ENCODE results near the gene GBA2.

The GBA2 gene

GRCh38 chr9:35725362-35725761 is 23.7 kb downstream of the GBA2 start:
- TF ChIP-seq POLR2A (IDR thresholded peaks at IDR 0.05; ENCODE audit: low read depth, low read length) = no peak
- FAIRE-seq (no peak), DNase-seq (ENCODE audit: insufficient read length, low spot score) (no peak)

GRCh38 chr9:35723908-35724307 is 25.1 kb downstream of the GBA2 start:
- TF ChIP-seq POLR2A (IDR thresholded peaks at IDR 0.05; ENCODE audit: low read depth, low read length) = no peak
- DNase-seq (ENCODE audit: insufficient read length, low spot score) (no peak), FAIRE-seq (no peak)

GRCh38 chr9:35723426-35723825 is 25.6 kb downstream of the GBA2 start:
- TF ChIP-seq POLR2A (IDR thresholded peaks at IDR 0.05; ENCODE audit: low read depth, low read length) = no peak
- FAIRE-seq (no peak), DNase-seq (ENCODE audit: insufficient read length, low spot score) (no peak)

- no peak for DNase-seq (ENCODE audit: insufficient read length, low spot score)
- no peak for FAIRE-seq
- no peak for TF ChIP-seq POLR2A (IDR thresholded peaks at IDR 0.05; ENCODE audit: low read depth, low read length)
These were observed 29.5 kb downstream of the GBA2 start for GRCh38 chr9:35719546-35719945.

GRCh38 chr9:35718721-35719511 is 30.1 kb downstream of the GBA2 start:
- no peak for DNase-seq (ENCODE audit: insufficient read length, low spot score)
- FAIRE-seq = no peak
- no peak for TF ChIP-seq POLR2A (IDR thresholded peaks at IDR 0.05; ENCODE audit: low read depth, low read length)

GRCh38 chr9:35717132-35717870 is 31.7 kb downstream of the GBA2 start:
- FAIRE-seq (no peak), DNase-seq (ENCODE audit: insufficient read length, low spot score) (no peak)
- TF ChIP-seq POLR2A (IDR thresholded peaks at IDR 0.05; ENCODE audit: low read depth, low read length) = no peak

- no peak for TF ChIP-seq POLR2A (IDR thresholded peaks at IDR 0.05; ENCODE audit: low read depth, low read length)
- DNase-seq (ENCODE audit: insufficient read length, low spot score) (no peak), FAIRE-seq (no peak)
These were observed 32.8 kb downstream of the GBA2 start for GRCh38 chr9:35716230-35716629.

GRCh38 chr9:35714579-35715252 is 34.3 kb downstream of the GBA2 start:
- no peak for TF ChIP-seq POLR2A (IDR thresholded peaks at IDR 0.05; ENCODE audit: low read depth, low read length)
- no peak for FAIRE-seq
- no peak for DNase-seq (ENCODE audit: insufficient read length, low spot score)

- TF ChIP-seq POLR2A (IDR thresholded peaks at IDR 0.05; ENCODE audit: low read depth, low read length) = no peak
- no peak for DNase-seq (ENCODE audit: insufficient read length, low spot score)
- FAIRE-seq = no peak
These were observed 34.9 kb downstream of the GBA2 start for GRCh38 chr9:35714123-35714522.

GRCh38 chr9:35713578-35713977 is 35.5 kb downstream of the GBA2 start:
- FAIRE-seq = no peak
- TF ChIP-seq POLR2A (IDR thresholded peaks at IDR 0.05; ENCODE audit: low read depth, low read length) = no peak
- no peak for DNase-seq (ENCODE audit: insufficient read length, low spot score)

- no peak for TF ChIP-seq POLR2A (IDR thresholded peaks at IDR 0.05; ENCODE audit: low read depth, low read length)
- DNase-seq (ENCODE audit: insufficient read length, low spot score) (no peak), FAIRE-seq (no peak)
These were observed 36.1 kb downstream of the GBA2 start for GRCh38 chr9:35712762-35713400.

- DNase-seq (ENCODE audit: insufficient read length, low spot score) (no peak), FAIRE-seq (no peak)
- no peak for TF ChIP-seq POLR2A (IDR thresholded peaks at IDR 0.05; ENCODE audit: low read depth, low read length)
These were observed 37.3 kb downstream of the GBA2 start for GRCh38 chr9:35711501-35712428.
